Activated CD8-positive, alpha-beta memory T cell treated with anti-CD3 and anti-CD28 coated beads for 48 hours (primary cell): ENCODE measurements around the gene USP17L21.
"Not testable (repeated sequence)": the region's sequence is repeated elsewhere in the genome, so short reads cannot be mapped to it uniquely, and the experiment has no call there.

ENCODE experiments used
- DNase-seq, 3 experiments: peaks; one replicate each; pipeline ENCODE4 v3.0.0-alpha.2; 2020; ENCODE audit warnings: low read depth in 2 of 3, low spot score in 2 of 3

Gene USP17L21, protein sequence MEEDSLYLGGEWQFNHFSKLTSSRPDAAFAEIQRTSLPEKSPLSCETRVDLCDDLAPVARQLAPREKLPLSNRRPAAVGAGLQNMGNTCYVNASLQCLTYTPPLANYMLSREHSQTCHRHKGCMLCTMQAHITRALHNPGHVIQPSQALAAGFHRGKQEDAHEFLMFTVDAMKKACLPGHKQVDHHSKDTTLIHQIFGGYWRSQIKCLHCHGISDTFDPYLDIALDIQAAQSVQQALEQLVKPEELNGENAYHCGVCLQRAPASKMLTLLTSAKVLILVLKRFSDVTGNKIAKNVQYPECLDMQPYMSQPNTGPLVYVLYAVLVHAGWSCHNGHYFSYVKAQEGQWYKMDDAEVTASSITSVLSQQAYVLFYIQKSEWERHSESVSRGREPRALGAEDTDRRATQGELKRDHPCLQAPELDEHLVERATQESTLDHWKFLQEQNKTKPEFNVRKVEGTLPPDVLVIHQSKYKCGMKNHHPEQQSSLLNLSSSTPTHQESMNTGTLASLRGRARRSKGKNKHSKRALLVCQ

DNA sequence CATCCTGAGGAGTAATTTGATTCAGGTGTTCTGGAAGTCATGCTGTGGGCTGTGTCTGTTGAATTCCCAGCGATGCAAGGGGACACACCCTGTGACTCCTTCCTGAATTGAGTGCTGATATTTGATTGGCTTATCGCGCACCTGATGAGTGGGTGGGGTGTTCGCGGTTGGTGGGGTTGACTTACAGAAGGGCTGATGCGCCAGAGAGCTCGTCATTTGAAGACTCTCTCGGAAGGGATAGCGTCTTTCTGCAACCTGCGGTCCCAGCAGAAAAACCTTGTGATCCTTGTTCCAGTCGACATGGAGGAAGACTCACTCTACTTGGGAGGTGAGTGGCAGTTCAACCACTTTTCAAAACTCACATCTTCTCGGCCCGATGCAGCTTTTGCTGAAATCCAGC, at the start of gene USP17L21:
USP17L21 (plus strand) TSS at position 301 of the 400 bp plus-strand sequence; CDS start at position 301, 0 bp downstream.
- DNase-seq, result not testable (repeated sequence)

DNA sequence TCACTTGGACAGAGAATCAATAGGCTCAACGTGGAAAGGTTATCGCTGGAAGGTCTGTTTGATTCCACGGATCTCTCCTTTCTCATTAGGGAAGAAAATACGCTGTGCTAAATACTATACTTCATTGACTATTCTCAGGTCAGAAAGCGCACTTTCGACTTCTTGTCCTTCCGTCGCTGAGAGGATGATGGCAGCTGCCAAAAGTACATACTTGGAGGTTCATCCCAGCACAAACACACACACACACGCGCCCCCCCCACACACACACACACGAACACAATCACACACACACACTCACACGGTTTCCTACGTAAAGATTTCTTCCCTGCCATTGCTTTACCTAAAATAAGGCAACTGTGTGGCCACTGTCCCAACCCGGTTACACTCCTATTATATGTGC, 48.0 kb upstream of the USP17L21 start:
- not testable (repeated sequence) for DNase-seq

DNA sequence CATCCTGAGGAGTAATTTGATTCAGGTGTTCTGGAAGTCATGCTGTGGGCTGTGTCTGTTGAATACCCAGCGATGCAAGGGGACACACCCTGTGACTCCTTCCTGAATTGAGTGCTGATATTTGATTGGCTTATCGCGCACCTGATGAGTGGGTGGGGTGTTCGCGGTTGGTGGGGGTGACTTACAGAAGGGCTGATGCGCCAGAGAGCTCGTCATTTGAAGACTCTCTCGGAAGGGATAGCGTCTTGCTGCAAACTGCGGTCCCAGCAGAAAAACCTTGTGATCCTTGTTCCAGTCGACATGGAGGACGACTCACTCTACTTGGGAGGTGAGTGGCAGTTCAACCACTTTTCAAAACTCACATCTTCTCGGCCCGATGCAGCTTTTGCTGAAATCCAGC, 47.6 kb upstream of the USP17L21 start, which contains the start of gene USP17L11:
USP17L11 (plus strand) TSS at position 301 of the 400 bp plus-strand sequence; CDS start at position 301, 0 bp downstream.
- not testable (repeated sequence) for DNase-seq

DNA sequence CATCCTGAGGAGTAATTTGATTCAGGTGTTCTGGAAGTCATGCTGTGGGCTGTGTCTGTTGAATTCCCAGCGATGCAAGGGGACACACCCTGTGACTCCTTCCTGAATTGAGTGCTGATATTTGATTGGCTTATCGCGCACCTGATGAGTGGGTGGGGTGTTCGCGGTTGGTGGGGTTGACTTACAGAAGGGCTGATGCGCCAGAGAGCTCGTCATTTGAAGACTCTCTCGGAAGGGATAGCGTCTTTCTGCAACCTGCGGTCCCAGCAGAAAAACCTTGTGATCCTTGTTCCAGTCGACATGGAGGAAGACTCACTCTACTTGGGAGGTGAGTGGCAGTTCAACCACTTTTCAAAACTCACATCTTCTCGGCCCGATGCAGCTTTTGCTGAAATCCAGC, 42.8 kb upstream of the USP17L21 start, which contains the start of gene USP17L12:
USP17L12 (plus strand) TSS at position 301 of the 400 bp plus-strand sequence; CDS start at position 301, 0 bp downstream.
- DNase-seq, result not testable (repeated sequence)

DNA sequence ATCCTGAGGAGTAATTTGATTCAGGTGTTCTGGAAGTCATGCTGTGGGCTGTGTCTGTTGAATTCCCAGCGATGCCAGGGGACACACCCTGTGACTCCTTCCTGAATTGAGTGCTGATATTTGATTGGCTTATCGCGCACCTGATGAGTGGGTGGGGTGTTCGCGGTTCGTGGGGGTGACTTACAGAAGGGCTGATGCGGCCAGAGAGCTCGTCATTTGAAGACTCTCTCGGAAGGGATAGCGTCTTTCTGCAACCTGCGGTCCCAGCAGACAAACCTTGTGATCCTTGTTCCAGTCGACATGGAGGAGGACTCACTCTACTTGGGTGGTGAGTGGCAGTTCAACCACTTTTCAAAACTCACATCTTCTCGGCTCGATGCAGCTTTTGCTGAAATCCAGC, 38.1 kb upstream of the USP17L21 start, which contains the start of gene USP17L13:
USP17L13 (plus strand) TSS at position 301 of the 400 bp plus-strand sequence; CDS start at position 301, 0 bp downstream.
- not testable (repeated sequence) for DNase-seq

DNA sequence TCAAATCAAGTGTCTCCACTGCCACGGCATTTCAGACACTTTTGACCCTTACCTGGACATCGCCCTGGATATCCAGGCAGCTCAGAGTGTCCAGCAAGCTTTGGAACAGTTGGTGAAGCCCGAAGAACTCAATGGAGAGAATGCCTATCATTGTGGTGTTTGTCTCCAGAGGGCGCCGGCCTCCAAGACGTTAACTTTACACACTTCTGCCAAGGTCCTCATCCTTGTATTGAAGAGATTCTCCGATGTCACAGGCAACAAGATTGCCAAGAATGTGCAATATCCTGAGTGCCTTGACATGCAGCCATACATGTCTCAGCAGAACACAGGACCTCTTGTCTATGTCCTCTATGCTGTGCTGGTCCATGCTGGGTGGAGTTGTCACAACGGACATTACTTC, 32.4 kb upstream of the USP17L21 start:
- not testable (repeated sequence) for DNase-seq

DNA sequence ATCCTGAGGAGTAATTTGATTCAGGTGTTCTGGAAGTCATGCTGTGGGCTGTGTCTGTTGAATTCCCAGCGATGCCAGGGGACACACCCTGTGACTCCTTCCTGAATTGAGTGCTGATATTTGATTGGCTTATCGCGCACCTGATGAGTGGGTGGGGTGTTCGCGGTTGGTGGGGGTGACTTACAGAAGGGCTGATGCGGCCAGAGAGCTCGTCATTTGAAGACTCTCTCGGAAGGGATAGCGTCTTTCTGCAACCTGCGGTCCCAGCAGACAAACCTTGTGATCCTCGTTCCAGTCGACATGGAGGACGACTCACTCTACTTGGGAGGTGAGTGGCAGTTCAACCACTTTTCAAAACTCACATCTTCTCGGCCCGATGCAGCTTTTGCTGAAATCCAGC, 28.6 kb upstream of the USP17L21 start, which contains the start of gene USP17L15:
USP17L15 (plus strand) TSS at position 301 of the 400 bp plus-strand sequence; CDS start at position 301, 0 bp downstream.
- not testable (repeated sequence) for DNase-seq

DNA sequence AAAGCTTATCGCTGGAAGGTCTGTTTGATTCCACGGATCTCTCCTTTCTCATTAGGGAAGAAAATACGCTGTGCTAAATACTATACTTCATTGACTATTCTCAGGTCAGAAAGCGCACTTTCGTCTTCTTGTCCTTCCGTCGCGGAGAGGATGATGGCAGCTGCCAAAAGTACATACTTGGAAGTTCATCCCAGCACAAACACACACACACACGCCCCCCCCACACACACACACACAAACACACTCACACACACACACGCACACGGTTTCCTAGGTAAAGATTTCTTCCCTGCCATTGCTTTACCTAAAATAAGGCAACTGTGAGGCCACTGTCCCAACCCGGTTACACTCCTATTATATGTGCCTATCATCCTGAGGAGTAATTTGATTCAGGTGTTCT, 24.2 kb upstream of the USP17L21 start:
- not testable (repeated sequence) for DNase-seq

DNA sequence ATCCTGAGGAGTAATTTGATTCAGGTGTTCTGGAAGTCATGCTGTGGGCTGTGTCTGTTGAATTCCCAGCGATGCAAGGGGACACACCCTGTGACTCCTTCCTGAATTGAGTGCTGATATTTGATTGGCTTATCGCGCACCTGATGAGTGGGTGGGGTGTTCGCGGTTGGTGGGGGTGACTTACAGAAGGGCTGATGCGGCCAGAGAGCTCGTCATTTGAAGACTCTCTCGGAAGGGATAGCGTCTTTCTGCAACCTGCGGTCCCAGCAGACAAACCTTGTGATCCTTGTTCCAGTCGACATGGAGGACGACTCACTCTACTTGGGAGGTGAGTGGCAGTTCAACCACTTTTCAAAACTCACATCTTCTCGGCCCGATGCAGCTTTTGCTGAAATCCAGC, 19.1 kb upstream of the USP17L21 start, which contains the start of gene USP17L17:
USP17L17 (plus strand) TSS at position 301 of the 400 bp plus-strand sequence; CDS start at position 301, 0 bp downstream.
- not testable (repeated sequence) for DNase-seq

DNA sequence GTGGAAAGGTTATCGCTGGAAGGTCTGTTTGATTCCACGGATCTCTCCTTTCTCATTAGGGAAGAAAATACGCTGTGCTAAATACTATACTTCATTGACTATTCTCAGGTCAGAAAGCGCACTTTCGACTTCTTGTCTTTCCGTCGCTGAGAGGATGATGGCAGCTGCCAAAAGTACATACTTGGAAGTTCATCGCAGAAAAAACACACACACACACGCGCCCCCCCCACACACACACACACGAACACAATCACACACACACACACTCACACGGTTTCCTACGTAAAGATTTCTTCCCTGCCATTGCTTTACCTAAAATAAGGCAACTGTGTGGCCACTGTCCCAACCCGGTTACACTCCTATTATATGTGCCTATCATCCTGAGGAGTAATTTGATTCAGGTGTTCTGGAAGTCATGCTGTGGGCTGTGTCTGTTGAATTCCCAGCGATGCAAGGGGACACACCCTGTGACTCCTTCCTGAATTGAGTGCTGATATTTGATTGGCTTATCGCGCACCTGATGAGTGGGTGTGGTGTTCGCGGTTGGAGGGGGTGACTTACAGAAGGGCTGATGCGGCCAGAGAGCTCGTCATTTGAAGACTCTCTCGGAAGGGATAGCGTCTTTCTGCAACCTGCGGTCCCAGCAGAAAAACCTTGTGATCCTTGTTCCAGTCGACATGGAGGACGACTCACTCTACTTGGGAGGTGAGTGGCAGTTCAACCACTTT, 14.6 kb upstream of the USP17L21 start, which contains the start of gene USP17L18:
USP17L18 (plus strand) TSS at position 678 of the 728 bp plus-strand sequence; CDS start at position 678, 0 bp downstream.
- DNase-seq, result peak in 2 of 3 experiments; percentile 0 to 1

DNA sequence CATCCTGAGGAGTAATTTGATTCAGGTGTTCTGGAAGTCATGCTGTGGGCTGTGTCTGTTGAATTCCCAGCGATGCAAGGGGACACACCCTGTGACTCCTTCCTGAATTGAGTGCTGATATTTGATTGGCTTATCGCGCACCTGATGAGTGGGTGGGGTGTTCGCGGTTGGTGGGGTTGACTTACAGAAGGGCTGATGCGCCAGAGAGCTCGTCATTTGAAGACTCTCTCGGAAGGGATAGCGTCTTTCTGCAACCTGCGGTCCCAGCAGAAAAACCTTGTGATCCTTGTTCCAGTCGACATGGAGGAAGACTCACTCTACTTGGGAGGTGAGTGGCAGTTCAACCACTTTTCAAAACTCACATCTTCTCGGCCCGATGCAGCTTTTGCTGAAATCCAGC, 9.6 kb upstream of the USP17L21 start, which contains the start of gene USP17L19:
USP17L19 (plus strand) TSS at position 301 of the 400 bp plus-strand sequence; CDS start at position 301, 0 bp downstream.
- not testable (repeated sequence) for DNase-seq

DNA sequence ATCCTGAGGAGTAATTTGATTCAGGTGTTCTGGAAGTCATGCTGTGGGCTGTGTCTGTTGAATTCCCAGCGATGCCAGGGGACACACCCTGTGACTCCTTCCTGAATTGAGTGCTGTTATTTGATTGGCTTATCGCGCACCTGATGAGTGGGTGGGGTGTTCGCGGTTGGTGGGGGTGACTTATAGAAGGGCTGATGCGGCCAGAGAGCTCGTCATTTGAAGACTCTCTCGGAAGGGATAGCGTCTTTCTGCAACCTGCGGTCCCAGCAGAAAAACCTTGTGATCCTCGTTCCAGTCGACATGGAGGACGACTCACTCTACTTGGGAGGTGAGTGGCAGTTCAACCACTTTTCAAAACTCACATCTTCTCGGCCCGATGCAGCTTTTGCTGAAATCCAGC, 4.8 kb upstream of the USP17L21 start, which contains the start of gene USP17L20:
USP17L20 (plus strand) TSS at position 301 of the 400 bp plus-strand sequence; CDS start at position 301, 0 bp downstream.
- DNase-seq, result not testable (repeated sequence)

DNA sequence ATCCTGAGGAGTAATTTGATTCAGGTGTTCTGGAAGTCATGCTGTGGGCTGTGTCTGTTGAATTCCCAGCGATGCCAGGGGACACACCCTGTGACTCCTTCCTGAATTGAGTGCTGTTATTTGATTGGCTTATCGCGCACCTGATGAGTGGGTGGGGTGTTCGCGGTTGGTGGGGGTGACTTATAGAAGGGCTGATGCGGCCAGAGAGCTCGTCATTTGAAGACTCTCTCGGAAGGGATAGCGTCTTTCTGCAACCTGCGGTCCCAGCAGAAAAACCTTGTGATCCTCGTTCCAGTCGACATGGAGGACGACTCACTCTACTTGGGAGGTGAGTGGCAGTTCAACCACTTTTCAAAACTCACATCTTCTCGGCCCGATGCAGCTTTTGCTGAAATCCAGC, 4.6 kb downstream of the USP17L21 start, which contains the start of gene USP17L22:
USP17L22 (plus strand) TSS at position 301 of the 400 bp plus-strand sequence; CDS start at position 301, 0 bp downstream.
- DNase-seq, result not testable (repeated sequence)

DNA sequence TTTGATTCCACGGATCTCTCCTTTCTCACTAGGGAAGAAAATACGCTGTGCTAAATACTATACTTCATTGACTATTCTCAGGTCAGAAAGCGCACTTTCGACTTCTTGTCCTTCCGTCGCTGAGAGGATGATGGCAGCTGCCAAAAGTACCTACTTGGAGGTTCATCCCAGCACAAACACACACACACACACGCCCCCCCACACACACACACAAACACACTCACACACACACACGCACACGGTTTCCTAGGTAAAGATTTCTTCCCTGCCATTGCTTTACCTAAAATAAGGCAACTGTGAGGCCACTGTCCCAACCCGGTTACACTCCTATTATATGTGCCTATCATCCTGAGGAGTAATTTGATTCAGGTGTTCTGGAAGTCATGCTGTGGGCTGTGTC, 9.0 kb downstream of the USP17L21 start:
- peak in 2 of 3 experiments; percentile 0 to 4 for DNase-seq
